ENCODE measurements around the gene RIPPLY1.

GRCh38 chrX:106903856-106904528 is 851 bp upstream of the RIPPLY1 start:
- TF ChIP-seq, protein P1, sequence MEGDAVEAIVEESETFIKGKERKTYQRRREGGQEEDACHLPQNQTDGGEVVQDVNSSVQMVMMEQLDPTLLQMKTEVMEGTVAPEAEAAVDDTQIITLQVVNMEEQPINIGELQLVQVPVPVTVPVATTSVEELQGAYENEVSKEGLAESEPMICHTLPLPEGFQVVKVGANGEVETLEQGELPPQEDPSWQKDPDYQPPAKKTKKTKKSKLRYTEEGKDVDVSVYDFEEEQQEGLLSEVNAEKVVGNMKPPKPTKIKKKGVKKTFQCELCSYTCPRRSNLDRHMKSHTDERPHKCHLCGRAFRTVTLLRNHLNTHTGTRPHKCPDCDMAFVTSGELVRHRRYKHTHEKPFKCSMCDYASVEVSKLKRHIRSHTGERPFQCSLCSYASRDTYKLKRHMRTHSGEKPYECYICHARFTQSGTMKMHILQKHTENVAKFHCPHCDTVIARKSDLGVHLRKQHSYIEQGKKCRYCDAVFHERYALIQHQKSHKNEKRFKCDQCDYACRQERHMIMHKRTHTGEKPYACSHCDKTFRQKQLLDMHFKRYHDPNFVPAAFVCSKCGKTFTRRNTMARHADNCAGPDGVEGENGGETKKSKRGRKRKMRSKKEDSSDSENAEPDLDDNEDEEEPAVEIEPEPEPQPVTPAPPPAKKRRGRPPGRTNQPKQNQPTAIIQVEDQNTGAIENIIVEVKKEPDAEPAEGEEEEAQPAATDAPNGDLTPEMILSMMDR (IDR thresholded peaks at IDR 0.05) = no peak
- TF ChIP-seq, protein P2, sequence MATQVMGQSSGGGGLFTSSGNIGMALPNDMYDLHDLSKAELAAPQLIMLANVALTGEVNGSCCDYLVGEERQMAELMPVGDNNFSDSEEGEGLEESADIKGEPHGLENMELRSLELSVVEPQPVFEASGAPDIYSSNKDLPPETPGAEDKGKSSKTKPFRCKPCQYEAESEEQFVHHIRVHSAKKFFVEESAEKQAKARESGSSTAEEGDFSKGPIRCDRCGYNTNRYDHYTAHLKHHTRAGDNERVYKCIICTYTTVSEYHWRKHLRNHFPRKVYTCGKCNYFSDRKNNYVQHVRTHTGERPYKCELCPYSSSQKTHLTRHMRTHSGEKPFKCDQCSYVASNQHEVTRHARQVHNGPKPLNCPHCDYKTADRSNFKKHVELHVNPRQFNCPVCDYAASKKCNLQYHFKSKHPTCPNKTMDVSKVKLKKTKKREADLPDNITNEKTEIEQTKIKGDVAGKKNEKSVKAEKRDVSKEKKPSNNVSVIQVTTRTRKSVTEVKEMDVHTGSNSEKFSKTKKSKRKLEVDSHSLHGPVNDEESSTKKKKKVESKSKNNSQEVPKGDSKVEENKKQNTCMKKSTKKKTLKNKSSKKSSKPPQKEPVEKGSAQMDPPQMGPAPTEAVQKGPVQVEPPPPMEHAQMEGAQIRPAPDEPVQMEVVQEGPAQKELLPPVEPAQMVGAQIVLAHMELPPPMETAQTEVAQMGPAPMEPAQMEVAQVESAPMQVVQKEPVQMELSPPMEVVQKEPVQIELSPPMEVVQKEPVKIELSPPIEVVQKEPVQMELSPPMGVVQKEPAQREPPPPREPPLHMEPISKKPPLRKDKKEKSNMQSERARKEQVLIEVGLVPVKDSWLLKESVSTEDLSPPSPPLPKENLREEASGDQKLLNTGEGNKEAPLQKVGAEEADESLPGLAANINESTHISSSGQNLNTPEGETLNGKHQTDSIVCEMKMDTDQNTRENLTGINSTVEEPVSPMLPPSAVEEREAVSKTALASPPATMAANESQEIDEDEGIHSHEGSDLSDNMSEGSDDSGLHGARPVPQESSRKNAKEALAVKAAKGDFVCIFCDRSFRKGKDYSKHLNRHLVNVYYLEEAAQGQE (IDR thresholded peaks at IDR 0.05; ENCODE audit: low read depth, low read length) = no peak
- no peak for TF ChIP-seq JUND (IDR thresholded peaks at IDR 0.05)
- TF ChIP-seq EP300 (IDR thresholded peaks at IDR 0.05; ENCODE audit: borderline replicate concordance in 1 of 2, low read depth in 1 of 2, low read length in 1 of 2) = no peak
- no peak for TF ChIP-seq PBX3 (IDR thresholded peaks at IDR 0.05)
- no peak for TF ChIP-seq RAD21 (IDR thresholded peaks at IDR 0.05; ENCODE audit: low read length)
- TF ChIP-seq YY1 (IDR thresholded peaks at IDR 0.05; ENCODE audit: low read depth) = no peak
- TF ChIP-seq NFIC (IDR thresholded peaks at IDR 0.05; ENCODE audit: borderline replicate concordance) = no peak
- TF ChIP-seq POLR2AphosphoS5 (IDR thresholded peaks at IDR 0.05; ENCODE audit: low read depth, low read length) = no peak
- no peak for TF ChIP-seq GABPA (IDR thresholded peaks at IDR 0.05; ENCODE audit: low read depth)
- no peak for TF ChIP-seq FOSL2 (IDR thresholded peaks at IDR 0.05; ENCODE audit: borderline replicate concordance, low read depth)
- TF ChIP-seq, protein P3, sequence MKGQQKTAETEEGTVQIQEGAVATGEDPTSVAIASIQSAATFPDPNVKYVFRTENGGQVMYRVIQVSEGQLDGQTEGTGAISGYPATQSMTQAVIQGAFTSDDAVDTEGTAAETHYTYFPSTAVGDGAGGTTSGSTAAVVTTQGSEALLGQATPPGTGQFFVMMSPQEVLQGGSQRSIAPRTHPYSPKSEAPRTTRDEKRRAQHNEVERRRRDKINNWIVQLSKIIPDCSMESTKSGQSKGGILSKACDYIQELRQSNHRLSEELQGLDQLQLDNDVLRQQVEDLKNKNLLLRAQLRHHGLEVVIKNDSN (IDR thresholded peaks at IDR 0.05; ENCODE audit: borderline replicate concordance, low read depth) = no peak
- no peak for TF ChIP-seq MXI1 (IDR thresholded peaks at IDR 0.05; ENCODE audit: low read depth, low read length)

Data from SK-N-SH (cell line).